Activated gamma-delta T cell treated with anti-CD3 and anti-CD28 coated beads, Interleukin-2, amount 50 U/mL, for 16 hours (primary cell): ENCODE measurements around the gene KRT32.

ENCODE experiments used
- DNase-seq: peaks from one replicate; pipeline ENCODE4 v3.0.0-alpha.2; 2020; ENCODE audit warnings: low read depth

The KRT32 gene

DNA sequence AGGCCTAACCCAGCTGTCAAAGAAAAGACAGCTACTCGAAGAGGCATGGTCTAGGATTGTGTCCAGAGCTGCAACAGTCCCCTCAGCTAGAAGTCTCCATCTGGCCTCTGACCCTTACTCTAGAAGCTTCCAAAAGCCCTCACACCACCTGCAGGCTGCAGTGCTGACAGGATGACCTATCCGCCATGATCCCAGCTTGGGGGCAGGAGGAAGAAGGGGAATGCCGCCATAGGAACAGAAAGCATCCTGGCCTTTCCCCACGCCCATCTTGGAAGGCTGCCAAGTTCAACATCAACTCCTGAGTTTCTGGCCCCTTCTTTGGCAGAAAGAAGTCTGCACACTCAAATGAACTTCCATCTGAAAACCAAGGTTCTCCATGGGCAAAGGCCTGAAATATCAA, 25.6 kb upstream of the KRT32 start:
- no peak for DNase-seq

DNA sequence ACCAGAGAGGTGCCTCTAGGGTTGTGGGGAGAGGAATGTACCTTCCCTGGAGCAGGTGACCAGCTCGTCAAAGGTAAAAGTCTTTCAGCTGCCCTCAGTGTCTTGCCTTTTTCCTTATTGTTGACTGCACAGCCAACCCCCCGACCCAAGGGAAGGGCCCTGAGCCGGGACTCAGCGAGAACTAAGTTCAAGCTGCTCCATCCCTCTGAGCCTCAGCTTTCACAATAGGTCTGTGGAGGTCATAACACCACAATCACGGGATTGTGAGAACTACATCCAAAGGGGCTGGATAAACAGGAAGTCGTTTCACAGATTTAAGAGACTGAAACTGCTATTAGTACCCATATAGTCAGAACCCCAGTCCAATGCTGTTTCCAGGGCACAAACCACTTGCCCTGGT, 25.2 kb upstream of the KRT32 start:
- DNase-seq: no peak

- no peak for DNase-seq
Measured at GRCh38 chr17:41491476-41491875, 24.3 kb upstream of the KRT32 start.

- no peak for DNase-seq
Measured at GRCh38 chr17:41490000-41490990, 23.1 kb upstream of the KRT32 start.

- no peak for DNase-seq
Measured at GRCh38 chr17:41489531-41489930, 22.3 kb upstream of the KRT32 start, which contains the start of gene KRT36. KRT36 (minus strand) TSS chr17:41489910; CDS start chr17:41489864, 46 bp downstream.

DNA sequence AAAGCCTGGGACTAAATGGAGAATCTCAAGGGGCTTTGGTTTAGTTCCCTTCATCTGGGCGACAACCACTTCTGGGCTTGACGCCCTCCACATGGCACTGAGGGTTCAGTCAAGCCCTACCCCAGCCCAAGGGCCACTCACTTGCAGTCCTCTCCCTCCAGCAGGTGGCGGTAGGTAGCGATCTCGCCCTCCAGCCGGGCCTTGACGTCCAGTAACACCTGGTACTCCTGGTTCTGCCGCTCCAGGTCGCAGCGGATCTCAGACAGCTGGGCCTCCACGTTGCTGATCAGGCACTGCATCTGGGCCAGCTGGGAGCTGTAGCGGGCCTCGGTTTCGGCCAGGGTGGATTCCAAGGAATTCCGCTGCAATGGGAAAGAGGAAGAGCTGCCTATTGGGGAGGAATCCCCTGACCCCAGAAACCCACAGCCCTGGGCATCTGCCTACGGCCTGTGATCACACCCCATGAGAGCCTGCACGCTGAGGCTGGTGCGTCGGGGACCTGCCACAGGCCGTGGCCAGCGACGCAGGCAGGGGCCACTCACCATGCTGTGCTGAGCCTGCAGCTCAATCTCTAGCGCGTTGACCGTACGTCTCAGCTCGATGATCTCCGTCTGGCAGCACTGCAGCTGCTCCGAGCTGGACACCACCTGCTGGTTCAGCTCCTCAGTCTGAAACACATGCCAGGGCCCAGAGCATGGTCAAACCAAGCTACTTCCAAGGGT, 19.8 kb upstream of the KRT32 start:
- no peak for DNase-seq

- DNase-seq: no peak
Measured at GRCh38 chr17:41486316-41486715, 19.1 kb upstream of the KRT32 start.

- DNase-seq: no peak
Measured at GRCh38 chr17:41484920-41485904, 18.0 kb upstream of the KRT32 start.

- no peak for DNase-seq
Measured at GRCh38 chr17:41483991-41484826, 17.0 kb upstream of the KRT32 start.

DNA sequence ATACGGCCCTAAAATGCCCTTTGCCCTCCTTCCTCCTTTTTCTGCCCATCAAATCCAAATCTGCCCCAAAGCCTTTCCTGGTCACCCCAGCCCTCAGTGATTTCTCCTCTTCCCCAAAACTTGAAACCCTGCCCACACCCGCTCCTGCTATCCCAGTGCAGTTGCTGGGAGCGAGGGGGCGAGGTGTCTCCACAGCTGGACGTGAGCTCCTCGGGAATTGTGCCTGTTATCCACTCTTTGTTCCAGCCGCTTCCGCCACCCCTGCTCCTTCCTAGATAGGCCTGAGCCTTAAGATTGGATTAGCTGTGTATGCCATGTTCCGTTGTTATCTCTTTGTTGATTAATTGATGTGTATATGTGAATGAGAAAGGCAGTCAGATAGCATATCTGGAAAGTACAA, 16.3 kb upstream of the KRT32 start:
- DNase-seq: no peak

- no peak for DNase-seq
Measured at GRCh38 chr17:41481036-41481435, 13.8 kb upstream of the KRT32 start, which contains the start of gene KRT35. KRT35 (minus strand) TSS chr17:41481151; CDS start chr17:41481097, 54 bp downstream.

- DNase-seq: no peak
Measured at GRCh38 chr17:41480581-41480980, 13.4 kb upstream of the KRT32 start.

DNA sequence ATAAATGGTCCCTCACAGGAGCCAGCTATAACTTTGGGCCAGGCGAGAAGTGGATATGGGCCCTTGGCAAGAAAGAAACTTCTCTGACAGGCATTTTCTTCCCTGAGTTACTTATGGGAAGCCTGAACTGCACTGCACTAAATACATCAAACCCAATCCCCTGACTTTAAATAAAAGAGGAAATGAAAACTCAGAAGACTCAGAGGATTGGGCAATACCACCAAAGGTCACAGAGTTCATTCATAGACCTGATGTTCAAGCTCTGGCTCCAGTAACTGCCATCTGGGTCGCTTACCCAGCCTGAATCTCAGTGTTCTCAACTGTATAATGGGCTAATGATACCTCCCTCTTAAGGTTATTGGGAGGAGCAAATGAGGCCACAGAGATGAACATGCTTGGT, 12.9 kb upstream of the KRT32 start:
- DNase-seq: no peak

DNA sequence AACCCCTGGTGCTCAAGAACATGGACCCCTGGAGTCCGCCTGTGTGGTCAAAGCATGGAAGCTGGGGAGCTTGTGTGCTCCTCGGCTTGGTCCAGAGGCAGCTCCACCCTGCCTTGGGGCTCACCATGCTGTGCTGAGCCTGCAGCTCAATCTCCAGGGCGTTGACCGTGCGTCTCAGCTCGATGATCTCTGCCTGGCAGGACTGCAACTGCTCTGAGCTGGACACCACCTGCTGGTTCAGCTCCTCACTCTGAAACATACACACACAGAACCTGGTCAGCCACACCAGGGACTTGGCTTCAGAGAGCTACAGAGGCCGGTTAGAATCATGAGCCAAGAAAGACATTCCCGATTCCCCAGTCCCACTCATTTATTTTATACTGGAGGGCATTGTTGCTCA, 11.1 kb upstream of the KRT32 start:
- DNase-seq: no peak

DNA sequence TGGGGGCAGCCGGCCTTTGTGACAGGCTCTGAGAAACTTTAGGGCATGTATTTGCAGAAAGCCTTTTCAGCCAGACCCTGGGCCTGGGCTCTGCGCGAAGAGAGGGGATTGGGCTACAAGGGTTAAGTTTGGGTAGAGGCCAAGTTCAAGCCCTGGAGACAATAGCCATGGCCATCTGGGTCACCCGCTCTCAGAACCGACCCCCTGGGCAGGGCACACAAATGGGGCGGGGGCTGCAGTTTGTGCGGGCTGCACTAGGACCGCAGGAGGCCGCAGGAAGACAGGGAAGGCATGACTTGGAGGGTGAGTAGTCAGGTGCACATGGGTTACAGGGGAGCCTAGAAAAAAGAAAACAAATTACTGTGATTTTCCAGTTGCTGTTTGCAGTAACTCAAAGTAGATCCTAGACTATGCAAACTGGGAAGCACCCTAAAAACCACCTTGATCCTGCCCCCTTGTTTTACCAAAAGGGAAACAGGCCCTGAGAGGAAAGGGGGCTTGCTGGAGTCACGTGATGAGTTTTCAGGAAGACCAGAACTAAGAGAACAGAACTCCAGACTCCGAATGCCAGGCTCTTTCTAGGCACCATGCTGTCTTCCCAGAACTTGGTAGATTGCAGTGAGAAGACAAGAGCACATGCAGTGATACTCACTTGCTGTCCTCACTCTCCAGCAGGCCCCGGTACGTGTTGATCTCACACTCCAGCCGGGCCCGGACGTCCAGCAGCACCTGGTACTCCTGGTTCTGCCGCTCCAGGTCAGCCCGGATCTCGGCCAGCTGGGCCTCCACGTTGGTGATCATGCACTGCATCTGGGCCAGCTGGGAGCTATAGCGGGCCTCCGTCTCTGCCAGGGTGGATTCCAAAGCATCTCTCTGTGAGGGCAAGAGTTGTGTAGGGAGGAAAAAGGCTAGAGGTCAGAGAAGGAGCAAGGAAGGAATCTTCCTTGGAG, 10.0 kb upstream of the KRT32 start:
- no peak for DNase-seq

- DNase-seq: no peak
Measured at GRCh38 chr17:41475421-41475820, 8.2 kb upstream of the KRT32 start.

GRCh38 chr17:41474863-41475262, 7.7 kb upstream of the KRT32 start:
- DNase-seq: no peak

- DNase-seq: no peak
Measured at GRCh38 chr17:41468346-41468745, 1.2 kb upstream of the KRT32 start.

GRCh38 chr17:41467561-41467960, 375 bp upstream of the KRT32 start:
- DNase-seq: no peak

DNA sequence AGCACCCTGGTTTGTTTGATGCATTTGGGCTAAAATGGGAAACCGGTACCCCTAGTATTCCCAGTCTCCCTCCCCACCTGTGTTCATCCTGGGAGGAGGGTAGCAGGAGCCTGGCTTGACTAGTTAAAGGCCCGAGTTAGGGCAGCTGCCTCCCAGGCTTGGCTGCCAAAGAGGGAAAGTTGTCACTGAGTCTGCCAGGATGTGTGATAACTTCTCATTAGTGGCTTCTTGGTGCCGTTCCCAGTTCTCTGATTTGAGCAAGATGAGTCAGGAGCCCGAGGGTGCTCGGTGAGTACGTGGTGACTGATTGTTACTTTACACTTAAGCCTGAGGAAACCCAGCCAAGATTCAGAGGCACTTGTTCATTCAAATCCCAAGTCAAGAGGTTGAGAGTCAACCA, 2.5 kb downstream of the KRT32 start:
- no peak for DNase-seq
